Measurements from ENCODE around the gene VPS13D.

- TF ChIP-seq EP300 (IDR thresholded peaks at IDR 0.05; ENCODE audit: borderline replicate concordance) (no peak), YY1 (IDR thresholded peaks at IDR 0.05; ENCODE audit: low read depth) (no peak), USF1 (IDR thresholded peaks at IDR 0.05) (no peak)
Measured at GRCh38 chr1:12296016-12296415, 66.2 kb downstream of the VPS13D start.
